CD4-positive, alpha-beta T cell treated with Interleukin-6 at 100 ng/mL for 8 hours (primary cell): Measurements from ENCODE around the gene RERG.

ENCODE experiments used
- DNase-seq: peaks from one replicate; pipeline ENCODE4 v3.0.0-alpha.2; 2020; ENCODE audit warnings: mixed read lengths, low spot score

Gene RERG

DNA sequence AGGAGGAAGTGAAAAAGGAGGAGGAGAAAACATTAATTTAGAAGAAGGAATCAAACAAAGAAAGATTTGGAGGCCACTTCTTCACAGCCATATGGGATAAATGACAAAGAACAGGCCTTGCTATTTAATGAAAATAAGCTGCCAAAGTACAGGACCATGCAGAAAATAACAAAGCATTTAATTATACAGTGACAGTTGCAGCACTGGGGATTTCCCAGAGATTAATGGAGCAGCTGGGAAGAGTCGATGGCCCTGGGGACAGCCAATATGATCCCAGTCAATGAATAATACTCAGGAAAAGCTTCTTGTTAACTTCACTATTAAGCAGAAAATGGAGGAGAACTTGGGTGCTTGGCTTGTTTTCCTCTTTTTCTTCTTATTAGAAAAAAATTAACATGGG is 34.6 kb downstream of the RERG start:
- no peak for DNase-seq

GRCh38 chr12:15184484-15184883 is 36.7 kb downstream of the RERG start:
- DNase-seq: no peak

GRCh38 chr12:15183821-15184220 is 37.4 kb downstream of the RERG start:
- DNase-seq: no peak

- DNase-seq: no peak
Observed at GRCh38 chr12:15181017-15181683, 40.1 kb downstream of the RERG start.

DNA sequence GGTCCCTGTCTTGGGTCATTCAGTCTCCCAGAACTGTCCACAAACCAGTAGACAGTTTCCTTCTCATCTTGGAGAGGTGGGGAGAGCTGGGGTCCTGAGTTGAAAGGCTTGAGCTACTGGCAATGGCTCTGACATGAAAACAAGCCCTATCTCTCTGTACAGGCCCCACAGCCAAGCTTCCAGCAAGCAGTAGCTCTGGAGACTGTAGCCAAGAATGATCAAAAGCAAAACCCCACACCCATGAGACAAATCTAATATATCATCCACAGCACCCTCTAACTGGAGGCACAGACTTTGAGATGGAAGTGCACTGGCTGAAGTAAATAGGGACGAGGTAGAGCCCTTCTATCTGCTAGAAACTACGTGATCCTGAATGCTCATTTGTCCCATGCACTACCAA is 40.9 kb downstream of the RERG start:
- no peak for DNase-seq

- DNase-seq: no peak
Observed at GRCh38 chr12:15179672-15180071, 41.5 kb downstream of the RERG start.

DNA sequence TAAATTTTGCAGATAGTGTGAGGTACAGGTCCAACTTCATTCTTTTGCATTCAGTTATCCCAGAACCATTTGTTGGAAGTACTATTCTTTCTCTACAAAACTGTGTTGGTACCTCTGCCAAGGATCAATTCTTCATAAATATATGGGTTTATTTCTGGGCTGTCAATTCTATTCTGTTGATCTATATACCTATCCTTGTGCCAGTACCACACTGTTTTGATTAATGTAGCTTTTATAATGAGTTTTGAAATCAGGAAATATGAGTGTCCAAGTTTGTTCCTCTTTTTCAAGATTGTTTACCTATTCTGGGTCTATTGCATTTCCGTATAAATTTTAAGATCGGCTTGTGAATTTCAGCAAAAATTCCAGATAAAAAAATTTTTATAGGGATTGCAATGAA is 48.1 kb downstream of the RERG start:
- DNase-seq: no peak

- DNase-seq: no peak
Observed at GRCh38 chr12:15172060-15172822, 49.0 kb downstream of the RERG start.

GRCh38 chr12:15171012-15171655 is 50.1 kb downstream of the RERG start:
- no peak for DNase-seq

- no peak for DNase-seq
Observed at GRCh38 chr12:15168026-15168678, 53.1 kb downstream of the RERG start.

DNA sequence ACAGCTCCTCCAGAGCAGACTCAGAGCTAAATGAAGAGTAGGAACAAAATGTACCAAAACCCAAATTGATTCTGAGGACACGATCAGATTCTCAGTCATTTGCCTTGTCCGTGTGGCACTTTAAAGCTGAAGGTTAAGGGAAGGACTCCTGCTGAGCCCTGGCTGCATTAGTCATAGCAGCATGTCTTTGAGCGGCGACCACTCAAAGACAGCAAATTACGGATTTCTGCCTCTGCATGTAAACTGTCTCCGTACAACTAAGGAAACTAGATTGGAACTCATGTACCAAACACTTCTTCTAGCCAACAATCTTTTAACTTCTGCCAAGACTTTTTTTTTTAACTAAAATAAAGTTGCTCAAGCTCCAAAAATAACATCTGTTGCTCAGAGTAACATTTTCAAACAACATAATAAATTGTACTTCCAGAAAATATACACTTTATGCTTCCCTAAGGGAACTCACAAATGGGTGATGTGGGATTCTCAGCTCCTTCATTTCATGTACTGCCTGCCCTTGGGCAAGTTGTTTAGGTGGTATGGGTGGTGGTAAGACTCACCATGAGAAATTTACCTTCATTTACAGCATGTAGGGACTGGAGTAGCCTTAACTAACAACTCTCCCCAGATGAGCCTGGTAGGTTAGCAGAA is 56.1 kb downstream of the RERG start:
- DNase-seq: no peak

DNA sequence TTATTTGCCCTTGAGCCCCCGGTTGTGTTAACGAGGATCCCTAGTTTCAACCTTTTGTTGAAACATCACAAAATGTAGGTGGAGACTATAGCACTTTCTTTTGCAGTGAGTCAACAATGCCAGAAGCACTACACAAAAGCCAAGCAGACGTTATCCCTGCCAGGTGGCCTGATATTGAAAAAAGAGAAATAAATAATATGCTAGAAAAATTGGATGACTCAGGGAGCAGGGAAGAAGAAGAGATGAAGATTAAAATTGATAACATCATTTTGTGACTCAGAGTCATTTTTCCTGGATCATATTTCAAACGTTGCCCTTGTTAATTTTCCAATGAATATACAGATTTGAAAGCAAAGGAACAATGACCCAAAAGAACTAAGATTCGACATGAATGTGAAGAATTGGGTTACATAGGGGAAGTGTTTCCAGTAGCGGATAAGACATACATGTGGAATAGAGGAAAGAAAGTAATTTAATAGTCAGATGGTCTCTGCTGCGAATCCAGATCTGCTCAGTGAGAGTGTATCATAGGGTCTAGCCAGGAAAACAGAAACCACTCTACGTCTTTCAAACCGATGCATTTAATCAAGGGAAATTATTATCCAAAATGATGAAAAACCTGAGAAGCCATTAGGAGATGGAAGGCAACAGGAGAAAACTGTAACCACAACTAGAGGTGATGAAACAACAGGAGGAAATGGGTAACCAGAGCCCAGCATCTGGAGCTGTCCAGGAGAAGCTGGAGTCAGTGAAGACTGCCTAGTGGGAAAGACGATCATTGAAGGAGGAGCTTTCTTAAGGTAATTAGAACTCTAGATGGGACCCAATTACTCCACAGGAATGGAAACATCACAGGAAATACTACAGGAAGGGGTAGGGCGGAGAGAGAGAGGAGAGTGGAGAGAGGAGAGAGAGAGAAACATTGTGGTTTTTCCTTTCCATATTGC is 57.9 kb downstream of the RERG start:
- DNase-seq: no peak

DNA sequence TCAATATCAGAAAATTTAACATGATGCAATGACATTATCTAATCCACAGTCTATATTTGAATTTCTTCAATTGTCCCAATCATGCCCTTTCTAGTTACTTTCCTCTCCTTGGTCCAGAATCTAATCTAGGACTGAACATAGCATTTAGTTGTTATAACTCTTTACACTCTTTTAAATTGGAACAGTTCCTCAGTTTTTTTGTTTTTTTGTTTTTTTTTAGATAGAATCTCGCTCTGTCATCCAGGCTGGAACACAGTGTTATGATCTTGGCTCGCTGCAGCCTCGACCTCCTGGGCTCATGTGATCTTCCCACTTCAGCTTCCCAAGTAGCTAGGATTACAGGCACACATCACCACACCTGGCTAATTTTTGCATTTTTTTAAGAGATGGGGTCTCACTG is 63.1 kb downstream of the RERG start:
- no peak for DNase-seq

- DNase-seq: no peak
Observed at GRCh38 chr12:15157269-15157671, 63.9 kb downstream of the RERG start.

DNA sequence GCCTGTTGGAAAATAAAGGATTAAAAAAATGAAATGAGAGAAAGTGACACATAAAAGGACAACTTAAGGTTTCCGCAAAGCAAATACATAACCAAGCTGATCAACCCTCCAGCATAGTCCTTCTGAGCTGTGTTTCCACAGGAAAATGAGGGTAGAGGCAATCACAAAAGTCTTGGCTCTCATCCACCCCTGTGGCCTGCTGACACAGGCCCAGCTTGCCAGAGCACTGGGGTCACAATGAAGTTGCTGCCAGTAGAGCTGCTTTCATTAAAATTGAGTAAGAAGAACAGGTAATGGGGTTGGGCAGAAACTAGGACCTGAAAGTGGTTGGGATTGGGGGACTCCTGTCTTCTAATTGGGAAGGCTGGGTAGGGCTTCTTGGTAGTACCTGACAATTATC is 65.9 kb downstream of the RERG start:
- no peak for DNase-seq

- DNase-seq: no peak
Observed at GRCh38 chr12:15154103-15154502, 67.1 kb downstream of the RERG start.

- no peak for DNase-seq
Observed at GRCh38 chr12:15152868-15153267, 68.3 kb downstream of the RERG start.

- DNase-seq: no peak
Observed at GRCh38 chr12:15152456-15152855, 68.8 kb downstream of the RERG start.

DNA sequence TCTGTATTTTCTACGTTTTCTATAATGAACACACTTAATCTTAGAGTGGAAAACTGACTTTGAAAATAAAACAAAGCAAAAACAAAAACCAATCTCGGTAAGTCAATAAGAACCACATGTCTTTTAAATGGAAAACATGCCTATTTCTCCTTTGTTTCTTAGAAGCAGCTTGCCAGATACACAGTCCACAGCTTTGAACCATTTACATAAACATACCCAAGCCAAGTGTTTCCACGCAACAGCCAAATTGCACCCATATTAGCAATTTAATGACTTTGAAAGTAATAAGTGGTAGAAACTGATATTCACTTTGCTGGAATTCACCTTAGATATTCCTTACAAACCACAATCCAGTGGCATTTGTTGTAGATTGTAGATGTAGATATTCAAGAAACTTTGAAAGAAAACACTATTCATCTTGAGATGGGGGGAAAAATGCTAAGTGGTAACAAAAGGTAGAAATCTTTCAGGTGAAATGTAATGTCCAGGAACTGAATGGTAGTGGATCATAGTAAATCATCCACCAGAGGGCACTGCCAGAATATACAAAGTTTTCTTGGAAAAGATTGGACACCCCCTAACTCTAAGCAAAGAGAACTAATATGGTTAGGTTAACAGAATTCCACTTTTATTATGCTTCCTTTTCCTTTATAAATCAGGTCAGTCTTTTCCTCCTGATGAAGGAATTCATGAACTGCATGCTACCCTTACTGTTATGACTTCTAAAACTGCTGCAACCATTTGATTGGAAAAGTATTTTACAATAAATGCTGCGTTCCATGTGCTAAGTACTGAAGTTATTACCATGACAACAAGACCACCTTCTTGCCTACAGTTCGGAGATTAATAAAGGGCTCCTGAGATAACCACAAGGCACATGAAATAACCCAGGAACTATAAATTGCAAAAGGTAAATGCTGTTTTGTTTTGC is 69.8 kb downstream of the RERG start:
- DNase-seq: no peak

DNA sequence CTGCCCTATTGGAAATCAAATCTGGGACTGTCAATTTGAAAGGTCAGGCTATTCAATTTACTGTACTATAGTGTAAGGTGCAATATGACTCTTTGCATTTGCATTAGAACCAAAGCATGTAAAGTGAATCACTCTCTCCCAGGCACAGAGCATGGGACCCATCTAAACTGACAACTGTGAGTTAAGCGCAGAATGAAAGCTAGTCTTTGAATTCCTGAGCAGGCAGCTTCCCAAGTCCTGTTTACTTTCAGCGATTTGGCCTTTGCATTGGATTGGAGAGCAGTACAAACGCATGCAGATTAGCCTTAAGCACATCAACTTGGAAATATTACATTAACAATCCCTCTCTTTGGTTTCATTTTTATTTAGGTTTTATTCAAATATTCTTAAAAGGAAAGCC is 74.6 kb downstream of the RERG start:
- no peak for DNase-seq
